HUES64 (cell line): ENCODE measurements around the gene PHF12.

ENCODE experiments used
- H3K27ac ChIP-seq: 2 replicates; pipeline ENCODE4 v1.7.0; 2013; ENCODE audit warnings: low read depth, low read length, inconsistent platforms
- H3K27me3 ChIP-seq: 2 replicates; pipeline ENCODE4 v1.6.1; 2013; ENCODE audit warnings: mild to moderate bottlenecking, low read length; ENCODE audit not compliant: insufficient read depth
- H3K36me3 ChIP-seq: 2 replicates; pipeline ENCODE4 v1.6.1; 2013; ENCODE audit warnings: mild to moderate bottlenecking, low read length; ENCODE audit not compliant: insufficient read depth
- H3K4me1 ChIP-seq: 2 replicates; pipeline ENCODE4 v1.6.1; 2013; ENCODE audit warnings: mild to moderate bottlenecking, low read length, moderate library complexity; ENCODE audit not compliant: insufficient read depth
- H3K4me3 ChIP-seq: 2 replicates; pipeline ENCODE4 v1.5.1; 2013; ENCODE audit warnings: mild to moderate bottlenecking, low read length, moderate library complexity
- H3K9ac ChIP-seq: 2 replicates; pipeline ENCODE4 v1.6.1; 2013; ENCODE audit warnings: mild to moderate bottlenecking, low read depth, low read length
- H3K9me3 ChIP-seq: 2 replicates; pipeline ENCODE4 v1.6.1; 2013; ENCODE audit warnings: low read depth, low read length; ENCODE audit not compliant: insufficient read depth
- WGBS: fragments of 150-250, 120-280 bp; methylation state at CpG from one replicate; pipeline ENCODE4 v1.1.7; 2013; ENCODE audit warnings: missing lambda C conversion rate; 5-methylcytosine and 5-hydroxymethylcytosine counted together

PHF12 gene

DNA sequence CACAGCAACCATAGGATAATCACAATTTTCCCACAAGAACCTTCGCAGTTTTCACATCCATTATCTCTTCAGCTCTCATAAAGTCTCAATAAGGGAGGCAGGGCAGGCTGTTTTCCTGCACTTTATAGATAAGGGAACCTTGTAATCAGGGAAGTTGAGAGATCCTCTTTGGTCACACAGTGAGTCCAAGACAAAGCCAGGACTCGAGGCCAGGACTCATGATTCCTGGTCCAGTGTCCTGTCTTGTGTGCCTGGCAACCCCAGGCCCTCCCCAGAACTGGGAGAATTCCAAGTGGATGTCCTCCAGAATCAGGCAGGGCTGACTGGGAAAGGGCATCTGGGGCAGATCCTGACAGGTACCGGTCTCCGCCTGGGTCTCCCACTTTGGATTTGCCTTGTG lies 23.1 kb upstream of the PHF12 start:
- WGBS: 93% methylated on average over 4 of the region's 4 CpGs
- no peaks in the 10 kb centered on the region for H3K9me3 ChIP-seq
- no peaks in the 10 kb centered on the region for H3K36me3 ChIP-seq
- no peak overlapping the region for H3K9ac ChIP-seq
- peaks cover 20% of the 10 kb centered on the region; the same call in 1 of the 2 replicates for H3K4me1 ChIP-seq
- H3K27ac ChIP-seq: no peak overlapping the region
- H3K27me3 ChIP-seq: no peaks in the 10 kb centered on the region
- no peak overlapping the region for H3K4me3 ChIP-seq

DNA sequence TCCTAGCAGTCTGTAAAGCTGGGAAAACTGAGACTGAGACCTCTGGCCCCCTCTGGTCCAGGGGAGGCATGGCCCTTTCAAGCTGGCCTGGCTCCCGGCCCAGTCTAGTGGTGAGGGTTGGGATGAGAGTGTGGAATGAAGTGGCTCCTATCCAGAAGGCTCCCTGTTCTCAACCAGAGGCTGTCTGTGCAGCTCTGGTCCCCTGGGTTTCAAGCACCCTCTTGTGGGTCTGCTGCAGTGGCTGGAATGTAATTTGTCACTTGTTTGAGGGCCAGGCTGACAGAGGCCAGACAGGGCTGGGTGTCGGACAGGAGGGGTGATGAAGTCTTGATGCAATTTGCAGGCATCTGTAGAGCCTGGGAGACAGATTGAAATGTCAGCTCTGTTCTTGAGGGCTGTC lies 22.1 kb upstream of the PHF12 start:
- WGBS: 82% methylated on average over 2 of the region's 2 CpGs
- no peak overlapping the region for H3K9ac ChIP-seq
- peaks cover 30% of the 10 kb centered on the region for H3K4me1 ChIP-seq

DNA sequence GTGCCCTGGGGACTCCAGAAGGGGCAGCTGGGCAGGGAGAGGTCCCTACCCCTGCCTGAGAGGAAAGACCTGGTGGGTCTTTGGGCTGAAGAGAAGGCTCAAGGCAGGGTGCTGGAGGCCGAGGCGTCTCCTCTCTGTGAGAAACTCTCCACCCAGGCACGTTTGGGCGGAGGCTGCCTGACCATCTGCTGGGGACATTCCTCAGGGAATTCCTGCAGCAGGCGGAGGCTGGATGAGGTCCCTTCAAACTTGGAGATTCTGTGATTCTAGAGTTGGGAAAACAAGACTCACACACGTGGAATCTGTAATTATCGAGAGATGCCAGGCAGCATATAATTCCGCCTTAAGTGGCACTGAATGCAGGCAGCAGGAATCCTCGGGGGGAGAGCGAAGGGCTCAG lies 21.1 kb upstream of the PHF12 start:
- Histone ChIP-seq H3K27me3 (no peaks in the 10 kb centered on the region), H3K9me3 (no peaks in the 10 kb centered on the region), H3K36me3 (no peaks in the 10 kb centered on the region), H3K4me1 (peaks cover 37% of the 10 kb centered on the region), H3K4me3 (no peak overlapping the region), H3K9ac (no peak overlapping the region), H3K27ac (no peak overlapping the region)
- 80% methylated on average over 10 of the region's 10 CpGs for WGBS

More for the DNA sequence above, 22.1 kb upstream of the PHF12 start:
- no peaks in the 10 kb centered on the region for H3K27me3 ChIP-seq
- H3K36me3 ChIP-seq: no peaks in the 10 kb centered on the region
- no peaks in the 10 kb centered on the region for H3K9me3 ChIP-seq
- no peak overlapping the region for H3K27ac ChIP-seq
- H3K4me3 ChIP-seq: no peak overlapping the region

DNA sequence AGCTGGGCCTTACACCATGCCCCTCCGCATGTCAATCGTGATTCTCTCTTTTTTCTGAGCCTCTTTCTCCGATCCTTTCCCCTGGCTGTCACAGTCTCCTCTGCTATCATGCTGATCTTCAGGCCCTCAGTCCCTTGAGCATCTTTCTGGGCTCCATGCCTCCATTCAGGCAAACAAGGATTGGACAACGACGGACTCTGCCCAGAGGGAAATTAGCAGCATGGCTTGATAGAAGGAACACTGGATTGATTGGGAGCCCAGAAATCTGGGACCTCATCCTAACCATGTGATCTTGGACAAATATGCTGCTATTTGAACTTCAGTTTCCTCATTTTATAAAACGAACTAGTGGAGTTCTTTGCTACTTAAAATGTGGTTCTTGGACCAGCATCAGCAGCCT lies 19.6 kb upstream of the PHF12 start:
- 77% methylated on average over 6 of the region's 6 CpGs for WGBS
- no peaks in the 10 kb centered on the region for H3K9me3 ChIP-seq
- H3K27me3 ChIP-seq: no peaks in the 10 kb centered on the region

DNA sequence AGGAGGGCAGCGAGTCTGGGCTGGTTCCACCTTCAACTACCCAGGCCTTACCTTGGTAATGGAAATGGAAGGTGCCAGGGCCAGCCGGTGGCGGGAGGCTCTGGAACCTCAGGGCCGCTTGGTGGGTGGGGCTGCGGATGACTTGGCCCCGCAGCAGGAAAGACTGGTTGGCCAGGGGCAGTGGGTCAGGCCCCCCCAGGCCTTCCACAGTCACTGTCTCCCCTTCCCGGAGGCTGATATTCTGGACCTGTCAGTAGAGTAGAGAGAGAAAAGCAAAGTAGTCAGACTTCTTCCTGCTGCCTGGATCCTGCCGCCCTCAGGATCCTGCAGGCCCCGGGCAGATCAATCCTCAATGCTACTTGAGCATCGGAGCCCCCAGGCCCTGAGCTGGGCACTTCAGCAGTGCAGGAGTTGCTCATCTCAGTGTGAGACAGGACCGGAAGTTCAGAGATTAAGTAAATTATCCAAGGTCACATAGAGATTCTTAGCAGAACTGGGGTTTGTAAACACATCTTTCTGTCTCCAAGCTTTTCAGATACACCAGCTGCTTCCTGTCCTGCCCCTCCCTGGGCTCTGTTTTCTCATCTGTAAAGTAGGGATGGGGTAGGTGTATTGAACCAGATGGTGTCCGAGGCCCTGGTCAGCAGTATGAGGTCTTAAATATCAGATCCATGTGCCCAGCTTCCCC lies 18.5 kb upstream of the PHF12 start:
- Histone ChIP-seq H3K27me3 (no peaks in the 10 kb centered on the region), H3K36me3 (no peaks in the 10 kb centered on the region), H3K9ac (no peak overlapping the region), H3K9me3 (no peaks in the 10 kb centered on the region), H3K27ac (no peak overlapping the region), H3K4me3 (no peak overlapping the region), H3K4me1 (peaks cover 37% of the 10 kb centered on the region)
- 84% methylated on average over 12 of the region's 12 CpGs for WGBS

More for the DNA sequence above, 19.6 kb upstream of the PHF12 start:
- H3K4me3 ChIP-seq: no peak overlapping the region
- H3K27ac ChIP-seq: no peak overlapping the region
- peaks cover 37% of the 10 kb centered on the region for H3K4me1 ChIP-seq
- H3K36me3 ChIP-seq: no peaks in the 10 kb centered on the region
- no peak overlapping the region for H3K9ac ChIP-seq

DNA sequence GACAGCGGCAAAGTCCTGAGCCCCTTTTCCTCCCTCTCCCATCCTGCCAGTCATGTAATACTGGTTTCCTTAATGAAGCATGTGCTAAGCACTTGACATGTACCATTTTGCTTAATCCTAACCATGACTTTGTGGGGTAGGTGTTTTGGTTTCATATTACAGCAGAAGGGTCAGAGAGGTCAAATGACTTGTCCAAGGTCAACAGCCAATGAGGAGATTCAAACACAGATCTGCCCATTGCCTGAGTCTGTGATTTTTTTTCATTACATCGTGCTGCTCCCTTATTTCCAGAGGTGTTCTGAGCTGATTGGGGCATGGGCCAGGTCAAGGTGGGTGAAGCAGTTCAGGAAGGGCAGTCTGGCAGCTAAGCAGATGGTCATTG lies 17.6 kb upstream of the PHF12 start:
- Histone ChIP-seq H3K4me3 (no peak overlapping the region), H3K4me1 (peaks cover 37% of the 10 kb centered on the region), H3K27me3 (no peaks in the 10 kb centered on the region), H3K9me3 (no peaks in the 10 kb centered on the region), H3K36me3 (no peaks in the 10 kb centered on the region), H3K27ac (no peak overlapping the region; the same call in 1 of the 2 replicates), H3K9ac (no peak overlapping the region)
- 54% methylated on average over 2 of the region's 2 CpGs for WGBS

DNA sequence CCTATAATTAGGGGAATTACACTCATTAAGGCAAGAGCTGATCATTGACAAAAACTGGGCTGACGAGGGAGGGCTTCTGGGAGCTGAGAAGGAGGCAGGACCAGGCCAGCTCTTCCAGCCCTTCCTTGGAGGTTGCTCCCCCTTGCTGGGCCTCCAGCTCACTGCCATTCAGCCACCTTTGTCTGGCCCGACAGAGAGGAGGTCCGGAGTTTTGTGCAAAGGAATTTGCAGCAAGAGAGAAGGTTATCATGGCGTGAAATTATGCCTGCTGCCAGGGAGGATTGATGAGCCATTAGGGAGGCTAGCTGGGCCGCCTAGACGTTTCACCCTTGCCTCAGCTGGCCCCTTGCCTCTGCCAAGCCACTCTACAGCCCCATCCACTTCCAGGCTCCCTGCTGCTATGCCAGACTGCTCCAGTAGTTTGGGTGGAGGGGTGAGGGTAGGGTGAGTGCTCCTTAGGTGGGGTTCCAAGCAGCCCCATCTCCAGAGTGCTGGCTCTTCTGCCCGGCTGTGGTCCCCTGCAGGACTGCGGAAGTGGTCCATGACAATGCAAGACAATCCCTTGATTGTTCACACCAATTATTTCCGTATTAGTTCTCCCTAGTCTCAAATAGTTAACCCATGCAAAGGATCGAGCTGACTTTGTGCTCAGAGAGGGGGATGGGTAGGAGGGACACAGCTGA lies 17.1 kb upstream of the PHF12 start:
- WGBS: 19% methylated on average over 9 of the region's 10 CpGs
- Histone ChIP-seq H3K9ac (peak overlapping the region; percentile 42), H3K4me3 (0 out of 2 replicates have a peak overlapping the region, but pooled peaks have one; percentile 12), H3K27ac (peak overlapping the region; percentile 67), H3K9me3 (no peaks in the 10 kb centered on the region), H3K27me3 (no peaks in the 10 kb centered on the region), H3K4me1 (peaks cover 37% of the 10 kb centered on the region), H3K36me3 (no peaks in the 10 kb centered on the region)

DNA sequence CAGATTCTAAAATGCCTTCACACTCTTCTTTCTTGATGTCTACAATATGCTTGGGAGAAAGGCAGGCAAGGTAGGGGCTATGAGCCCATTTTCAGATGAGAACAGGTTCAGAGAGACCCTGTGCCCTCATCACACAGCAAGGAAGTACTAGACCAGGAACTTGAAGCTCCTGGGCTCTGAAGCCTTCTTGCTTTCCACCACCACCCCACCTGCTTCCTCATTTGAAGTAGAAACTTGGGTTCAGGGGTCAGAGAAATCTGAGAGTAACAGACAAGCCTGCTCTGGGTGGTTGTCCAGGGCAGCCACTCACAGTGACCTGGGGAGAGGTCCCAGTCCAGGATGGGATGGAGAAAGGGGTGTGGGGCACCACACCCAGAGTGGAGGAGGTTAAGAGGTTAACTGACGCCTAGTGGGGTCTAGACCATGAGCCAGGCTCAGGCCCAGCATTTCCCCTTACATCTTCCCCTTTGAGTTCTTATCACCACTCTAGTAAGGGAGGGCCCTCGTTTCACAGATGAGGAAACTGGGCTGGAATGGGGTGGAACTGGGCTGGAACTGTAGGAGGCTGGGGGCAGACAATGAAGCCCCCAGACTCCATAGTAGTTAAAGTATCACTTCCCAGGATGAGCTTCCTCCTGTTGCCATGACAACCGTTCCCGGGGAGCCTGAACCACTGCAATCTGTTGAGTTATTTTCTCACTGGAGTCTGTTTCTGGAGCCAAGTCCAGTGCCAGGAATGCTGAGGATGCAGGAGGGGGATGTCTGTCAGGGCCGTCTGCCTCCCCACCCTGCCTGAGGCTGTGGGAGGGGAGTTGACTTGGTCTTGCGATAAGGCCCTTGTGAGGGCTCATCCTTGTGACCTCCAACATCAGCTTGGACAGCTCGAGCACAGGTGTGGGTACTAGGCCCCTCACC lies 16.2 kb upstream of the PHF12 start:
- Histone ChIP-seq H3K27me3 (no peaks in the 10 kb centered on the region), H3K4me3 (no peak overlapping the region), H3K4me1 (peaks cover 33% of the 10 kb centered on the region), H3K27ac (peak overlapping the region; percentile 67), H3K36me3 (no peaks in the 10 kb centered on the region), H3K9ac (no peak overlapping the region), H3K9me3 (no peaks in the 10 kb centered on the region)
- WGBS: 72% methylated on average over 6 of the region's 7 CpGs

DNA sequence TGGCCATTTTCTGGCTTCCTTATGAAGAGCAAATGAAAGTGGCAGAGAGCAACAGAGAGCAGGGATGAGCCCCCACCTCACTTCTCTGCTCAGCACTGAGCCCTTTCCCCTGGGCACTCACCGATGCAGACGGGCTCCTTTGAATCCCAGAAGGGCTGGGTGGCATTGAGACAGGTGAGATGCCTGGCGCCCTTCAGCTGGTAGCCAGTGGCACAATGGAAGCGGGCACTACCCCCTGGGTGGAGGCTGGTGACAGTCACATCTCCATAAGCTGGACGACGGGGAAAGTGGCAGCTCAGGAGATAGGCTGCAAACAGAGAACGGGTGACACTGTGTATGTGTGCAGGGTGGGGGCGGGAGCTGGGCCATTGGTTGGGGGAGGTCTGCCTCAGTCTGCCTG lies 12.5 kb upstream of the PHF12 start:
- H3K9ac ChIP-seq: no peak overlapping the region
- H3K27ac ChIP-seq: no peak overlapping the region
- no peaks in the 10 kb centered on the region for H3K27me3 ChIP-seq
- H3K36me3 ChIP-seq: no peaks in the 10 kb centered on the region
- no peaks in the 10 kb centered on the region for H3K9me3 ChIP-seq
- H3K4me3 ChIP-seq: no peak overlapping the region
- 81% methylated on average over 7 of the region's 8 CpGs for WGBS
- H3K4me1 ChIP-seq: peaks cover 11% of the 10 kb centered on the region

DNA sequence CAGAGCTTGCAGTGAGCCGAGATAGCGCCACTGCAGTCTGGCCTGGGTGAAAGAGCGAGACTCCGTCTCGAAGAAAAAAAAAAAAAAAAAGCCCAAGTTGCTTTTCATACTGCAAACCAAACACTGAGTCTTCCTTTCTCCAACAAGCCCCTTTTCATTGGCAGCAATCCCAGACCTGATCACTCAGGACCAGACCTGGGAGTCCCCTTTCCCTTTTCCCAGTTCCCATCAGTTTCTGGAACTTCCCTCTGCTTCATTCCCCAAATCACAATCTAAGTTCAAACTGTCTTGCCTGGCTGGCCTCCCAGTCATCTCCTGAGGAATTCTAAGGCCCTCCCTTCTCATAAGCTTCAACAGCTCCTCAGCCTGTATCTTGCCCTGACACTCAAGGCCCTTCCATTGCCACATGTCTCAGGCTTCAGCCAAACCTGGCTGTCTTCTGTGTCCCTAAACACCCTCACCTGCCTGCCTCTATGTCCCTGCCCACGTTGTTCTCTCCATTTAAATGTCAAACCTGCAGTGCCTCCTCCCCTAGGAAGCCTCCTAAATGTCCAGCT lies 11.8 kb upstream of the PHF12 start:
- H3K9ac ChIP-seq: no peak overlapping the region
- H3K36me3 ChIP-seq: no peaks in the 10 kb centered on the region
- 79% methylated on average over 6 of the region's 6 CpGs for WGBS

DNA sequence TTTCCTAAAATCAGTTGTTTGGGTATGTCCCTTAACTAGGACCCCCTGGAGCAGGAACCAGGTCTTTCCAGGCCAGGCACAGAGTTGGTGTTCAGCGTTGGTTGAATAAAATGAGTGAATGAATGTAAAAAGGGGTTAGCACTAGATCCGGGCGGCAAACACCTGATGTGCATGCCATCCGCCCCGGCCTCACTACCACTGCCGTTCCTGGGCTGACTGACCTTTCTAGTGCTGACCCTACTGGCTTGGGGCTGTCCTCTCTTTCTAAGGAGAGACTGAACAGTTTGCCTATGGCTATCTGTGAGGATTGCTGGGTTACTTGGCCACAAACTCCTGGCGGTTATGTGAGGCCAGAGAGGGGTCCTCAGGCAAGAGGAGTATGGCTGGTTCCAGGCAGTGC lies 10.1 kb upstream of the PHF12 start:
- no peaks in the 10 kb centered on the region for H3K4me1 ChIP-seq
- no peak overlapping the region for H3K9ac ChIP-seq
- H3K9me3 ChIP-seq: no peaks in the 10 kb centered on the region
- no peaks in the 10 kb centered on the region for H3K27me3 ChIP-seq
- H3K27ac ChIP-seq: no peak overlapping the region
- H3K36me3 ChIP-seq: no peaks in the 10 kb centered on the region
- 93% methylated on average over 7 of the region's 7 CpGs for WGBS
- no peak overlapping the region for H3K4me3 ChIP-seq

More for the DNA sequence above, 11.8 kb upstream of the PHF12 start:
- H3K9me3 ChIP-seq: no peaks in the 10 kb centered on the region
- H3K27me3 ChIP-seq: no peaks in the 10 kb centered on the region
- H3K4me1 ChIP-seq: peaks cover 4% of the 10 kb centered on the region
- H3K4me3 ChIP-seq: no peak overlapping the region
- no peak overlapping the region for H3K27ac ChIP-seq
